Peyer's patch (tissue), 4 donors: ENCODE measurements around the gene SLC30A7.
"Not testable (repeated sequence)": the region's sequence is repeated elsewhere in the genome, so short reads cannot be mapped to it uniquely, and the experiment has no call there.

ENCODE experiments used
- CTCF ChIP-seq, 6 experiments: fragments of 450-650 bp in 4 of 6; fragments of 200-600 bp in 2 of 6; sonication (generic) in 1 of 6; IDR thresholded peaks; one replicate each; pipeline ENCODE4 v1.5.1; 2017 to 2019; ENCODE audit warnings: antibody characterized with exemption in 6 of 6, mild to moderate bottlenecking in 3 of 6, moderate library complexity in 1 of 6
- POLR2A ChIP-seq, 2 donors: fragments of 450-650 bp; IDR thresholded peaks; one replicate each; pipeline ENCODE4 v1.5.1; 2017; ENCODE audit warnings: antibody characterized with exemption in 2 of 2, mild to moderate bottlenecking in 2 of 2, moderate library complexity in 2 of 2

- not testable (repeated sequence) for TF ChIP-seq CTCF, POLR2A (IDR thresholded peaks at IDR 0.05)
Measured at GRCh38 chr1:100889007-100889406, 6.9 kb upstream of the SLC30A7 start.
